ENCODE results near the gene DENND5A. TPM values are rescaled to one million over a fixed set of nuclear protein-coding genes. Genes with fewer than 3 reads are reported as not detected.

Gene DENND5A
- total RNA-seq = 54.8 and 63.9 TPM in 2 replicates

GRCh38 chr11:9265211-9266131 lies at the start of gene DENND5A:
Gene DENND5A (minus strand): TSS chr11:9265350. CDS start chr11:9265069, 281 bp downstream.

GRCh38 chr11:9314291-9315077 lies 49.3 kb upstream of the DENND5A start, which contains the start of gene TMEM41B:
Gene TMEM41B (minus strand): TSS chr11:9314593. CDS start chr11:9314441, 152 bp downstream.

GRCh38 chr11:9091044-9091922 lies 173.9 kb downstream of the DENND5A start, which contains the start of gene SCUBE2:
Gene SCUBE2 (minus strand): TSS chr11:9091599. CDS start chr11:9091528, 71 bp downstream.

Other genes with a start within 250 kb of the DENND5A start
- gene SCUBE2, start 173.8 kb downstream of the DENND5A start, total RNA-seq = 0.30 and 1.2 TPM in 2 replicates
- 27.7 and 31.4 TPM in 2 replicates for gene TMEM41B, start 49.2 kb upstream of the DENND5A start, total RNA-seq
- 49.8 and 60.9 TPM in 2 replicates for gene IPO7, start 119.3 kb upstream of the DENND5A start, total RNA-seq
- gene ZNF143, start 195.7 kb upstream of the DENND5A start, total RNA-seq = 10.1 and 15.0 TPM in 2 replicates